BLaER1 treated with 17β-estradiol and CSF1 and Interleukin-3, amounts not matched to agents 10 nM and 100 nM (cell line): ENCODE data around the gene EPB41L4B.
A peak's percentile ranks its signal among the peaks of the same experiment; 100 is the strongest.

ENCODE experiments used
- H3K27ac ChIP-seq, 11 experiments: shearing (Covaris generic); formaldehyde crosslinking; 2 replicates each; pipeline ENCODE4 v1.8.1; 2022
- H3K27me3 ChIP-seq, 11 experiments: shearing (Covaris generic); formaldehyde crosslinking; 2 replicates each; pipeline ENCODE4 v1.8.1; 2022
- H3K36me3 ChIP-seq, 11 experiments: shearing (Covaris generic); formaldehyde crosslinking; 2 replicates each; pipeline ENCODE4 v1.8.1; 2022
- H3K4me1 ChIP-seq, 10 experiments: shearing (Covaris generic); formaldehyde crosslinking; 2 replicates each; pipeline ENCODE4 v1.8.1; 2022
- H3K4me2 ChIP-seq, 11 experiments: shearing (Covaris generic); formaldehyde crosslinking; 2 replicates each; pipeline ENCODE4 v1.8.1; 2022
- H3K4me3 ChIP-seq, 10 experiments: shearing (Covaris generic); formaldehyde crosslinking; 2 replicates each; pipeline ENCODE4 v1.8.1; 2022
- H3K9ac ChIP-seq, 11 experiments: shearing (Covaris generic); formaldehyde crosslinking; 2 replicates each; pipeline ENCODE4 v1.8.1; 2022
- H3K9me3 ChIP-seq, 11 experiments: shearing (Covaris generic); formaldehyde crosslinking; replicated peaks in 1 of 11; 2 replicates each; pipeline ENCODE4 v1.8.1; 2022
- H4K20me1 ChIP-seq, 11 experiments: shearing (Covaris generic); formaldehyde crosslinking; 2 replicates each; pipeline ENCODE4 v1.8.1; 2022
- Cebpa-rat ChIP-seq, 11 experiments: shearing (Covaris generic); IDR thresholded peaks; 2 replicates each; pipeline ENCODE4 v1.8.1; 2022

Gene EPB41L4B

DNA sequence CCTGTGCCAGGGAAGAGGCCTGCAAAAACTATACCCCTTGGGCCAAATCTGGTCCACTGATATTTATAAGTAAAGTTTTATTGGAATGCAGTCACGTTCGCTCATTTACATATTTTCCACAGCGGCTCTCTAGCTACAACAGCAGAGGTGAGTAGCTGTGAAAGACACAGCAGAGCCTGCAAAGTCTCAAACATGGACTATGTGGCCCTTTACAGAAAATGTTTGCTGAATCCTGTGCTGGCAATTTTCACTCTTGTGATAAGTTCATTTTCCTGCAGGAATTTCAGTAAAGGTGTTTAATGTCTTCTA is 70.1 kb downstream of the EPB41L4B start:
- peak overlapping the region in 3 of 11 experiments; percentile 47 to 72 (median 64); a peak in 6 of 22 replicates for H3K4me2 ChIP-seq
- H3K36me3 ChIP-seq = no peaks in the 10 kb centered on the region
- peak overlapping the region in 1 of 11 experiments; percentile 38; a peak in 1 of 22 replicates for H3K27ac ChIP-seq
- 0 out of 22 replicates have a peak, but pooled peaks cover 0 to under 1% (median 0%) of the 10 kb centered on the region in 11 experiments for H3K27me3 ChIP-seq
- H3K9ac ChIP-seq = no peak overlapping the region
- no peak overlapping the region for H3K4me3 ChIP-seq
- no peaks in the 10 kb centered on the region for H4K20me1 ChIP-seq
- TF ChIP-seq Cebpa-rat (IDR thresholded peaks at IDR 0.05) = no peak
- no peaks in the 10 kb centered on the region for H3K9me3 ChIP-seq
- H3K4me1 ChIP-seq = peaks cover 0 to 25% (median 5%) of the 10 kb centered on the region in 10 experiments; a peak in 9 of 20 replicates

GRCh38 chr9:109250311-109250741 is 70.5 kb downstream of the EPB41L4B start:
- Histone ChIP-seq H3K4me3 (no peak overlapping the region), H3K4me2 (peak overlapping the region in 2 of 11 experiments; percentile 64 to 72; a peak in 4 of 22 replicates)

GRCh38 chr9:109249615-109250014 is 71.2 kb downstream of the EPB41L4B start:
- H3K4me1 ChIP-seq = peaks cover 0 to 25% (median 5%) of the 10 kb centered on the region in 10 experiments; a peak in 9 of 20 replicates
- no peaks in the 10 kb centered on the region for H3K9me3 ChIP-seq
- H3K9ac ChIP-seq = no peak overlapping the region
- no peak for TF ChIP-seq Cebpa-rat (IDR thresholded peaks at IDR 0.05)
- H3K27me3 ChIP-seq = 0 out of 22 replicates have a peak, but pooled peaks cover 0 to 4% (median 0%) of the 10 kb centered on the region in 11 experiments
- no peak overlapping the region for H3K4me2 ChIP-seq
- no peak overlapping the region for H3K27ac ChIP-seq
- H3K4me3 ChIP-seq = no peak overlapping the region
- no peaks in the 10 kb centered on the region for H3K36me3 ChIP-seq
- H4K20me1 ChIP-seq = no peaks in the 10 kb centered on the region

More at GRCh38 chr9:109250311-109250741, 70.5 kb downstream of the EPB41L4B start:
- Histone ChIP-seq H4K20me1 (no peaks in the 10 kb centered on the region), H3K4me1 (peaks cover 0 to 25% (median 5%) of the 10 kb centered on the region in 10 experiments; a peak in 9 of 20 replicates), H3K36me3 (no peaks in the 10 kb centered on the region), H3K9ac (no peak overlapping the region), H3K27ac (no peak overlapping the region), H3K27me3 (0 out of 22 replicates have a peak, but pooled peaks cover 0 to 4% (median 0%) of the 10 kb centered on the region in 11 experiments), H3K9me3 (no peaks in the 10 kb centered on the region)
- TF ChIP-seq Cebpa-rat (IDR thresholded peaks at IDR 0.05) = no peak

- TF ChIP-seq Cebpa-rat (IDR thresholded peaks at IDR 0.05) = no peak
- no peaks in the 10 kb centered on the region for H3K9me3 ChIP-seq
- no peak overlapping the region for H3K4me3 ChIP-seq
- no peak overlapping the region for H3K9ac ChIP-seq
- 0 out of 22 replicates have a peak, but pooled peaks cover 0 to 3% (median 0%) of the 10 kb centered on the region in 11 experiments for H4K20me1 ChIP-seq
- peak overlapping the region in 1 of 11 experiments; percentile 20; a peak in 1 of 22 replicates for H3K4me2 ChIP-seq
- no peaks in the 10 kb centered on the region for H3K36me3 ChIP-seq
- H3K27me3 ChIP-seq = 0 out of 22 replicates have a peak, but pooled peaks cover 0 to 4% (median 0%) of the 10 kb centered on the region in 11 experiments
- peaks cover 0 to 25% (median 5%) of the 10 kb centered on the region in 10 experiments; a peak in 9 of 20 replicates for H3K4me1 ChIP-seq
- H3K27ac ChIP-seq = no peak overlapping the region
These were observed 72.7 kb downstream of the EPB41L4B start for GRCh38 chr9:109248133-109248581.

GRCh38 chr9:109247228-109247627 is 73.6 kb downstream of the EPB41L4B start:
- no peaks in the 10 kb centered on the region for H3K9me3 ChIP-seq
- H3K4me1 ChIP-seq = peaks cover 0 to 21% (median 5%) of the 10 kb centered on the region in 10 experiments; a peak in 9 of 20 replicates
- H3K9ac ChIP-seq = no peak overlapping the region
- 0 out of 22 replicates have a peak, but pooled peaks cover 0 to 3% (median 0%) of the 10 kb centered on the region in 11 experiments for H4K20me1 ChIP-seq
- H3K27ac ChIP-seq = no peak overlapping the region
- 0 out of 22 replicates have a peak, but pooled peaks cover 0 to 4% (median 0%) of the 10 kb centered on the region in 11 experiments for H3K27me3 ChIP-seq
- H3K36me3 ChIP-seq = no peaks in the 10 kb centered on the region
- H3K4me2 ChIP-seq = no peak overlapping the region
- no peak overlapping the region for H3K4me3 ChIP-seq
- TF ChIP-seq Cebpa-rat (IDR thresholded peaks at IDR 0.05) = no peak

- no peak overlapping the region for H3K4me3 ChIP-seq
- no peaks in the 10 kb centered on the region for H3K9me3 ChIP-seq
- TF ChIP-seq Cebpa-rat (IDR thresholded peaks at IDR 0.05) = no peak
- 0 out of 22 replicates have a peak, but pooled peaks cover 0 to 3% (median 0%) of the 10 kb centered on the region in 11 experiments for H4K20me1 ChIP-seq
- no peak overlapping the region for H3K27ac ChIP-seq
- no peaks in the 10 kb centered on the region for H3K36me3 ChIP-seq
- 0 out of 22 replicates have a peak, but pooled peaks cover 0 to 4% (median 0%) of the 10 kb centered on the region in 11 experiments for H3K27me3 ChIP-seq
- peaks cover 0 to 14% (median 5%) of the 10 kb centered on the region in 10 experiments; a peak in 9 of 20 replicates for H3K4me1 ChIP-seq
- H3K4me2 ChIP-seq = no peak overlapping the region
- no peak overlapping the region for H3K9ac ChIP-seq
These were observed 74.3 kb downstream of the EPB41L4B start for GRCh38 chr9:109246533-109246932.

DNA sequence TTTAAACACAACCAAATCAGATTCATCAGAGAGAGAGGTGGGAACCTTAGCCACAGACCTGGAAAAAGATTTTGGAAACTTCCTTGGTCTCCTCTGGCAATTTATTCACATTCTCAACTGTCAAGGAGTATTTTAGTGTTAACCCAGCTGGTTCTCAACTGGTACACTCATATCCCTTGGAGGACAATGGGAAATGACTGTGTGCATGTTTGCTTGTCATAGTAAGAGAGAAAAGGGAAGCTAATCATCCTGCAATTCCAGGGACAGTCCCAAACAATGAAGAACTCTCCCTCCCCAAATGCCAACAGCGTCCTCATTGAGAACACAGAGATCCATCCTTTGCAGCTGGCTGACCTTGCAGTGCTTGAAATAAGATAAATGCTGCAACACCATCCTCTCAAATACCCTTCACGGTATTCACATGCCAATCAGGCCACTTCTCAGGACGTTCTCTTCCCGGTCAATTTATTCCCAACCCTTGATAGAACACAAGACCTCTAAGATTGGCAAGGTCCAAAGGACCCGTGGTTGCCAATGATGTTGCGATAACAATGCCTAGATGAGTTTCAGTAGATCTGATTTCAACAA is 75.5 kb downstream of the EPB41L4B start:
- TF ChIP-seq Cebpa-rat (IDR thresholded peaks at IDR 0.05) = no peak
- H4K20me1 ChIP-seq = 0 out of 22 replicates have a peak, but pooled peaks cover 0 to 3% (median 0%) of the 10 kb centered on the region in 11 experiments
- no peak overlapping the region for H3K4me3 ChIP-seq
- H3K9me3 ChIP-seq = no peaks in the 10 kb centered on the region
- H3K4me2 ChIP-seq = no peak overlapping the region
- H3K9ac ChIP-seq = no peak overlapping the region
- H3K4me1 ChIP-seq = peaks cover 0 to 6% (median 0%) of the 10 kb centered on the region in 10 experiments; a peak in 6 of 20 replicates
- H3K27me3 ChIP-seq = 0 out of 22 replicates have a peak, but pooled peaks cover 0 to 4% (median 0%) of the 10 kb centered on the region in 11 experiments
- no peak overlapping the region for H3K27ac ChIP-seq
- no peaks in the 10 kb centered on the region for H3K36me3 ChIP-seq

GRCh38 chr9:109244179-109245132 is 76.4 kb downstream of the EPB41L4B start:
- Histone ChIP-seq H3K4me1 (peaks cover 0 to 6% (median 0%) of the 10 kb centered on the region in 10 experiments; a peak in 2 of 20 replicates), H3K4me3 (no peak overlapping the region), H3K9ac (no peak overlapping the region), H3K4me2 (no peak overlapping the region), H3K36me3 (no peaks in the 10 kb centered on the region), H3K27me3 (0 out of 22 replicates have a peak, but pooled peaks cover 0 to 4% (median 0%) of the 10 kb centered on the region in 11 experiments), H4K20me1 (0 out of 22 replicates have a peak, but pooled peaks cover 0 to 3% (median 0%) of the 10 kb centered on the region in 11 experiments), H3K9me3 (no peaks in the 10 kb centered on the region), H3K27ac (no peak overlapping the region)
- TF ChIP-seq Cebpa-rat (IDR thresholded peaks at IDR 0.05) = no peak
